ENCODE data around the gene HMGB3. TPM values are rescaled to one million over a fixed set of nuclear protein-coding genes. Genes with fewer than 3 reads are reported as not detected.

The HMGB3 gene
- total and polyA plus RNA-seq, 2 experiments from 2014 or later: 140 to 633 TPM

DNA sequence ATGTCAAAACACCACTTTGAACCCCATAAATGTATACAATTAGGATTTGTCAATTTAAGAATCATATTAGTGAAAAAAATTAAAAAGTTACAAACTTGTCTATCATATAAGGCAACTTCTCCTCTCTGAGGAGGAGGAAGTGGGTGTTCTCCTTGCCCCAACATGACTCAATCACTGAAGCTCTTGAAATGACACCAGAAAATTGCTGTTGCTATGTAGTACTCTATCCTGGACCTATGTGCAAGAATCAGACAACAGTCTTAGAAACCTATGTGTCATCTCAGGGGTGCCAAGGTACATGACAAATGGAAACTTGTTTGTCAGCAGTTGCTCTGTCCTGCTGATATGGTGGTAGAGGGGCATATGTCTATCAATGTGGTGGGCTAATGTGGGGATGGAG, 47.7 kb downstream of the HMGB3 start (continued):
- TF ChIP-seq, protein P1, sequence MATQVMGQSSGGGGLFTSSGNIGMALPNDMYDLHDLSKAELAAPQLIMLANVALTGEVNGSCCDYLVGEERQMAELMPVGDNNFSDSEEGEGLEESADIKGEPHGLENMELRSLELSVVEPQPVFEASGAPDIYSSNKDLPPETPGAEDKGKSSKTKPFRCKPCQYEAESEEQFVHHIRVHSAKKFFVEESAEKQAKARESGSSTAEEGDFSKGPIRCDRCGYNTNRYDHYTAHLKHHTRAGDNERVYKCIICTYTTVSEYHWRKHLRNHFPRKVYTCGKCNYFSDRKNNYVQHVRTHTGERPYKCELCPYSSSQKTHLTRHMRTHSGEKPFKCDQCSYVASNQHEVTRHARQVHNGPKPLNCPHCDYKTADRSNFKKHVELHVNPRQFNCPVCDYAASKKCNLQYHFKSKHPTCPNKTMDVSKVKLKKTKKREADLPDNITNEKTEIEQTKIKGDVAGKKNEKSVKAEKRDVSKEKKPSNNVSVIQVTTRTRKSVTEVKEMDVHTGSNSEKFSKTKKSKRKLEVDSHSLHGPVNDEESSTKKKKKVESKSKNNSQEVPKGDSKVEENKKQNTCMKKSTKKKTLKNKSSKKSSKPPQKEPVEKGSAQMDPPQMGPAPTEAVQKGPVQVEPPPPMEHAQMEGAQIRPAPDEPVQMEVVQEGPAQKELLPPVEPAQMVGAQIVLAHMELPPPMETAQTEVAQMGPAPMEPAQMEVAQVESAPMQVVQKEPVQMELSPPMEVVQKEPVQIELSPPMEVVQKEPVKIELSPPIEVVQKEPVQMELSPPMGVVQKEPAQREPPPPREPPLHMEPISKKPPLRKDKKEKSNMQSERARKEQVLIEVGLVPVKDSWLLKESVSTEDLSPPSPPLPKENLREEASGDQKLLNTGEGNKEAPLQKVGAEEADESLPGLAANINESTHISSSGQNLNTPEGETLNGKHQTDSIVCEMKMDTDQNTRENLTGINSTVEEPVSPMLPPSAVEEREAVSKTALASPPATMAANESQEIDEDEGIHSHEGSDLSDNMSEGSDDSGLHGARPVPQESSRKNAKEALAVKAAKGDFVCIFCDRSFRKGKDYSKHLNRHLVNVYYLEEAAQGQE (IDR thresholded peaks at IDR 0.05; ENCODE audit: unreplicated experiment): no peak
- TF ChIP-seq ZNF462 (CRISPR knock-in tag; IDR thresholded peaks at IDR 0.05) (no peak), ETS1 (IDR thresholded peaks at IDR 0.05) (no peak), STAT1 (IDR thresholded peaks at IDR 0.05; ENCODE audit: unreplicated experiment) (no peak)

Measured in GM23338 (cell line).